ENCODE data around the gene CERS2.
A peak's percentile ranks its signal among the peaks of the same experiment; 100 is the strongest.
"Not testable (repeated sequence)": the region's sequence is repeated elsewhere in the genome, so short reads cannot be mapped to it uniquely, and the experiment has no call there.

The CERS2 gene

DNA sequence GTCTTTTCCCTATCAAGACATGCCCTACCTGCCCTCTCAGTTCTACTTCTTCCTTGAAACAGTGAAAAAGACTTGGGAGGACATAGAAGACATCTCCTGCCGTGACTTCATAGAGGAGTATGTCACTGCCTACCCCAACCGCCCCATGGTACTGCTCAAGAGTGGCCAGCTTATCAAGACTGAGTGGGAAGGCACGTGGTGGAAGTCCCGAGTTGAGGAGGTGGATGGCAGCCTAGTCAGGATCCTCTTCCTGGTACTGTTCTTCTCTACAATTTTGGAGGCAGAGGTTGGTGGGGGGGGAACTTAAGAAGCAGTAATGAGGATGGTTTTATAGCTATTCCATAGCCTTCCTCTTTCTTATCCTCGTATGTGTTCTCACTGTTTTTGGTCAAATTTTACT lies 29.8 kb downstream of the CERS2 start:
- no peak for DNase-seq (ENCODE audit: low read depth)
- TF ChIP-seq, protein P1, sequence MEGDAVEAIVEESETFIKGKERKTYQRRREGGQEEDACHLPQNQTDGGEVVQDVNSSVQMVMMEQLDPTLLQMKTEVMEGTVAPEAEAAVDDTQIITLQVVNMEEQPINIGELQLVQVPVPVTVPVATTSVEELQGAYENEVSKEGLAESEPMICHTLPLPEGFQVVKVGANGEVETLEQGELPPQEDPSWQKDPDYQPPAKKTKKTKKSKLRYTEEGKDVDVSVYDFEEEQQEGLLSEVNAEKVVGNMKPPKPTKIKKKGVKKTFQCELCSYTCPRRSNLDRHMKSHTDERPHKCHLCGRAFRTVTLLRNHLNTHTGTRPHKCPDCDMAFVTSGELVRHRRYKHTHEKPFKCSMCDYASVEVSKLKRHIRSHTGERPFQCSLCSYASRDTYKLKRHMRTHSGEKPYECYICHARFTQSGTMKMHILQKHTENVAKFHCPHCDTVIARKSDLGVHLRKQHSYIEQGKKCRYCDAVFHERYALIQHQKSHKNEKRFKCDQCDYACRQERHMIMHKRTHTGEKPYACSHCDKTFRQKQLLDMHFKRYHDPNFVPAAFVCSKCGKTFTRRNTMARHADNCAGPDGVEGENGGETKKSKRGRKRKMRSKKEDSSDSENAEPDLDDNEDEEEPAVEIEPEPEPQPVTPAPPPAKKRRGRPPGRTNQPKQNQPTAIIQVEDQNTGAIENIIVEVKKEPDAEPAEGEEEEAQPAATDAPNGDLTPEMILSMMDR (conservative IDR thresholded peaks at IDR 0.05; ENCODE audit: control insufficient read depth, insufficient read depth, low read depth, low read length): no peak
- no peak overlapping the region for H3K4me3 ChIP-seq (ENCODE audit: control insufficient read depth, low read depth, low read length)

DNA sequence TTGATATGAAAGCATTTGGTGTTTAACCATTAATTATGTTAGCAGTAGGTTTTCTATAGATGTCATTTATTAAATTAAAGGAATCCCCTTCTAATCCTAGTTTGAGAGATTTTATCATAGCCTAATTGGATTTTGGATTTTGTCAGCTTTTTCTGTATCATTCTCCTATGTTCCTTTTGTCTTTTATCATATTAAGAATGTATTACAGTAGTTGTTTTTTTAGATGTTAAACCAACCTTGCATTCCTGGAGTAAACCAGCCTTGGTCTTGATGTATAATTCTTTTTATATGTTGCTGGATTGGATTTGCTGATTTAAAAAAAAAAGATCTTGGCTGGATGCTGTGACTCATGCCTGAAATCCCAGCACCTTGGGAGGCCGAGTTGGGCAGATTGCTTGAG lies 42.9 kb downstream of the CERS2 start:
- H3K4me3 ChIP-seq (ENCODE audit: control insufficient read depth, low read depth, low read length): no peak overlapping the region
- TF ChIP-seq, protein P1 (conservative IDR thresholded peaks at IDR 0.05; ENCODE audit: control insufficient read depth, insufficient read depth, low read depth, low read length): no peak
- DNase-seq (ENCODE audit: low read depth): peak; percentile 38

DNA sequence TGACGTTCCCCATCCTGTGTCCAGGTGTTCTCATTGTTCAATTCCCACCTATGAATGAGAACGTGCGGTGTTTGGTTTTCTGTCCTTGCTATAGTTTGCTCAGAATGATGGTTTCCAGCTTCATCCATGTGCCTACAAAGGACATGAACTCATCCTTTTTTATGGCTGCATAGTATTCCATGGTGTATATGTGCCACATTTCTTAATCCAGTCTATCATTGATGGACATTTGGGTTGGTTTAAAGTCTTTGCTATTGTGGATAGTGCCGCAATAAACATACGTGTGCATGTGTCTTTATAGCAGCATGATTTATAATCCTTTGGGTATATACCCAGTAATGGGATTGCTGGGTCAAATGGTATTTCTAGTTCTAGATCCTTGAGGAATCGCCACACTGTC lies 45.9 kb downstream of the CERS2 start:
- not testable (repeated sequence) for DNase-seq (ENCODE audit: low read depth); H3K4me3 ChIP-seq (ENCODE audit: control insufficient read depth, low read depth, low read length)

DNA sequence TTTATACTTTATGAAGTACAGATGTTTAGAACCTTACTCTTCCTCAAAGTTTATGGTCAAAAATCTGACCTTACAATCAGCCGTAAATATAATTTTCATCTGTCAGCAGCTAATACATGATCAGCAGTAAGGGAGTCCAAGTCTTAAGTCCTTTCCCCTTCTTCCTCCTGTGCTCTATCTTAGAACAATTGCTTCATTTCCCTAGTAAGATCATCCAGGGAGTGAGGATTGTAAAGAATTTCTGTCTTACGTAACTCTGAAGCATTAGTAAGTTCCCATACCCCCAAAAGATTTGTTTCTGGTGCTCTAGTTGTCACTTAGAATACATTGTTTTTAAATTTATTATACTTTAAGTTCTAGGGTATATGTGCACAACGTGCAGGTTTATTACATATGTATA lies 46.3 kb downstream of the CERS2 start:
- TF ChIP-seq, protein P1 (conservative IDR thresholded peaks at IDR 0.05; ENCODE audit: control insufficient read depth, insufficient read depth, low read depth, low read length): no peak
- no peak overlapping the region for H3K4me3 ChIP-seq (ENCODE audit: control insufficient read depth, low read depth, low read length)
- peak; percentile 10 for DNase-seq (ENCODE audit: low read depth)

DNA sequence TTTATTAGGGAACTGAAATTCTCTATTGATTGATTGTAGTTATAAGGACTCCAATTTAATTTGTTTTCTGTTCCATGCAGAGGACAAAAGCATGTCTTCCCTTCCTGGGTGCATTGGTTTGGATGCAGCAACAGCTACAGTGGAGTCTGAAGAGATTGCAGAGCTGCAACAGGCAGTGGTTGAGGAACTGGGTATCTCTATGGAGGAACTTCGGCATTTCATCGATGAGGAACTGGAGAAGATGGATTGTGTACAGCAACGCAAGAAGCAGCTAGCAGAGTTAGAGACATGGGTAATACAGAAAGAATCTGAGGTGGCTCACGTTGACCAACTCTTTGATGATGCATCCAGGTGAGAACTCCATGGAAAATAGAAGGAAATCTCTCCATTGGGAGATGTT lies 47.0 kb downstream of the CERS2 start:
- H3K4me3 ChIP-seq (ENCODE audit: control insufficient read depth, low read depth, low read length): no peak overlapping the region
- no peak for DNase-seq (ENCODE audit: low read depth)
- TF ChIP-seq, protein P1 (conservative IDR thresholded peaks at IDR 0.05; ENCODE audit: control insufficient read depth, insufficient read depth, low read depth, low read length): no peak

DNA sequence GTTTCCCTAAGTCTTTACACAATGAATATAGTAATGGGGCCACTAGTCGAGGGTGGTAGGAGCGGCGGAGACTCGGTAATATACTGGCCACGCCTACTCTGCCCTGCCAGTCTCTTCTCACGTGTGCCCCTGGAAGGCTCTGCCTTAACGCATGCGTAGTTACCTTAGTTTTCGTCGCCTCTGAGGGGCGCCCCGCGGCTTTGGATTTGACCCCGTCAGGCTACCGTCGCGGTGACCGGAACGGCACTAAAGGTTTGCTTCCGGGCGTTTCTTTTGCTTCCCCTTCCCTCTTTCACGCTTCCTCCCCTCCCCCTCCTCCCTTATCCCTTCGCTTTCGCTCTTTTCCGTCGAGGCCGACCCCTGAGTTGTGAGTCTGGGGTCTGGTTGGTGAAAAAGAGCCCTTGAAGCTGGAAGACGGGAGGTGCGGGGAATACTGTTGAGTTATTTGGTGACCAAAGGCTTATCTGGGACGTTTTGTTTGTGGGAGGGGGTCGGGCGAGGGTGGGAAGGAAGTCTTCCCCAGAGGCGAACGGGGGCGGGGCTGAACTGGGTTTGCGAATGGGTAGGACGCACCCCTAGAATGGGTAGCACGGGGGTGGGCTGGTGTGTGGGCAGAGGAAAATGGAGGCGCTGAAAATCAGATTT lies 48.4 kb downstream of the CERS2 start, which contains the start of gene SETDB1:
SETDB1 (plus strand) TSS at position 267 of the 645 bp plus-strand sequence. CDS start 1,352 bp downstream, outside the sequence.
- DNase-seq (ENCODE audit: low read depth): peak; percentile 96
- H3K4me3 ChIP-seq (ENCODE audit: control insufficient read depth, low read depth, low read length): peak within 1 kb of the TSS; percentile 99
- TF ChIP-seq, protein P1 (conservative IDR thresholded peaks at IDR 0.05; ENCODE audit: control insufficient read depth, insufficient read depth, low read depth, low read length): no peak

DNA sequence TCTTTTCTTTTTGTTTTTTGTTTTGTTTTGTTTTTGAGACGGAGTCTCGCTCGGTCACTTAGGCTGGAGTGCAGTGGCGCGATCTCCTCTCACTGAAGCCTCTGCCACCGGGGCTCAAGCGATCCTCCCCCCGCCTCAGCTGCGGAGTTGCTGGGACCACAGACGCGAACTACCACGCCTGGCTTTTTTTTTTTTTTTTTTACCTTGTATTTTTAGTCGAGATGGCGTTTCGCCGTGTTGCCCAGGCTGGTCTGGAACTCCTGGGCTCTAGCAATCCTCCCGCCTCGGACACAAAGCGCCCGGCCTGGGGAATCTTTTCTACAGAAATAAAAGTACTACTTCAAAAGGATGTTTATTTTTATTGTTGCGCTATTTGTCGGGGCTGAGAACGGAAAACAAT lies 49.6 kb downstream of the CERS2 start:
- TF ChIP-seq, protein P1 (conservative IDR thresholded peaks at IDR 0.05; ENCODE audit: control insufficient read depth, insufficient read depth, low read depth, low read length): no peak
- no peak for DNase-seq (ENCODE audit: low read depth)
- H3K4me3 ChIP-seq (ENCODE audit: control insufficient read depth, low read depth, low read length): no peak overlapping the region

Measured in fibroblast of mammary gland (primary cell).